Vagina (tissue), 2 donors: ENCODE results near the gene JAK1.

ENCODE experiments used
- CTCF ChIP-seq, 3 experiments: fragments of 450-650 bp in 2 of 3; fragments of 200-600 bp in 1 of 3; sonication (generic) in 1 of 3; IDR thresholded peaks; one replicate each; pipeline ENCODE4 v1.5.1; 2017 to 2019; ENCODE audit warnings: antibody characterized with exemption in 3 of 3, mild to moderate bottlenecking in 2 of 3, moderate library complexity in 2 of 3
- POLR2AphosphoS5 ChIP-seq, 2 donors: sonication (generic); formaldehyde crosslinking; IDR thresholded peaks; one replicate each; pipeline ENCODE4 v1.9.0; 2017; ENCODE audit warnings: antibody characterized with exemption in 2 of 2, mild to moderate bottlenecking in 2 of 2, low read depth in 1 of 2; ENCODE audit not compliant: insufficient read depth in 1 of 2

DNA sequence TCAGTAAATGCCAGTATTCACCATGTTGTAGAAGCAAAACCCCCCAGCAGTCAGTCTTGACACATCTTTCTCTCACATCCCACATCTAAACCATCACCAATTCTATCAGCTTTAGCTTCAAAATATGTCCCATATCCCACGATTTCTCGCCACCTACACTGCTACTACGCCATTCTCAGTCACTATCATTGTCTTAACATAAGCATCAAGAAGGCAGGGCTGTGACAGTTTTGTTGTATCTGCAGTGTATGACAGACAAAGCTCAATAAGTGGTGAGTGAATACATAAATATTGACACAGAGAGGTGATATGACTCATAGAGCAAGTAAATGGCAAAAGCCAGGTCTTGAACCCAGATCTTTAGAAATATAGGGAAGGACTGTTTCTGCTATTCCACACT, 59.9 kb downstream of the JAK1 start:
- TF ChIP-seq CTCF (IDR thresholded peaks at IDR 0.05) (no peak), POLR2AphosphoS5 (IDR thresholded peaks at IDR 0.05; ENCODE audit: insufficient read depth in 1 of 2, low read depth in 1 of 2) (no peak)
